ENCODE data around the gene LIPT2.

DNA sequence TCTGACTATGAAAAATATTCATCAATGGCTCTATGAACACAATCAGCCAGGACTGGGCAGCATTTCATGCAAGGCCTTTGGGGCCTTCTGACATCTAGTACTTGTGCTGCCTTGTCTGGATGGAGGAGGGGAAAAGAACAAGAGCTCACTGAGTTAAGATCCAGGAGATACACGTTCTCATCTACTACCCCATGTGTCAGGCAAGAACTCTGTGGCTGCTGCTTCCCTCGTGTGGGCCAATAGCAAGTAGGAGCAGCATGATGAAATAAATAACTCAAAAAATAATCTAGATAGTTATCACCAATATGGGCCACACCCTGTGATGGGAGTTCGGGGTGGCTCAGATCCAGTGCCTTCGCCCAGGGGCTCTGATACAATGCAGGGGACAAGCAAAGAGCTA lies 33.5 kb downstream of the LIPT2 start:
- TF ChIP-seq POLR2AphosphoS5 (IDR thresholded peaks at IDR 0.05), result no peak
- no peak for TF ChIP-seq MXI1 (conservative IDR thresholded peaks at IDR 0.05; ENCODE audit: poor library complexity, severe bottlenecking)
- no peak for TF ChIP-seq SMC3 (conservative IDR thresholded peaks at IDR 0.05; ENCODE audit: poor library complexity)
- no peak for TF ChIP-seq EZH2 (IDR thresholded peaks at IDR 0.05; ENCODE audit: borderline replicate concordance, insufficient read depth, low read length, poor library complexity, severe bottlenecking)
- TF ChIP-seq, protein P1, sequence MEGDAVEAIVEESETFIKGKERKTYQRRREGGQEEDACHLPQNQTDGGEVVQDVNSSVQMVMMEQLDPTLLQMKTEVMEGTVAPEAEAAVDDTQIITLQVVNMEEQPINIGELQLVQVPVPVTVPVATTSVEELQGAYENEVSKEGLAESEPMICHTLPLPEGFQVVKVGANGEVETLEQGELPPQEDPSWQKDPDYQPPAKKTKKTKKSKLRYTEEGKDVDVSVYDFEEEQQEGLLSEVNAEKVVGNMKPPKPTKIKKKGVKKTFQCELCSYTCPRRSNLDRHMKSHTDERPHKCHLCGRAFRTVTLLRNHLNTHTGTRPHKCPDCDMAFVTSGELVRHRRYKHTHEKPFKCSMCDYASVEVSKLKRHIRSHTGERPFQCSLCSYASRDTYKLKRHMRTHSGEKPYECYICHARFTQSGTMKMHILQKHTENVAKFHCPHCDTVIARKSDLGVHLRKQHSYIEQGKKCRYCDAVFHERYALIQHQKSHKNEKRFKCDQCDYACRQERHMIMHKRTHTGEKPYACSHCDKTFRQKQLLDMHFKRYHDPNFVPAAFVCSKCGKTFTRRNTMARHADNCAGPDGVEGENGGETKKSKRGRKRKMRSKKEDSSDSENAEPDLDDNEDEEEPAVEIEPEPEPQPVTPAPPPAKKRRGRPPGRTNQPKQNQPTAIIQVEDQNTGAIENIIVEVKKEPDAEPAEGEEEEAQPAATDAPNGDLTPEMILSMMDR (IDR thresholded peaks at IDR 0.05; ENCODE audit: poor library complexity, severe bottlenecking), result no peak
- no peak for TF ChIP-seq TAF1 (IDR thresholded peaks at IDR 0.05; ENCODE audit: low read depth)

Data from neural cell (in vitro differentiated cells).